IPS-15b (cell line): ENCODE results near the gene XYLB.
"Not testable (repeated sequence)": the region's sequence is repeated elsewhere in the genome, so short reads cannot be mapped to it uniquely, and the experiment has no call there.

ENCODE experiments used
- H3K27me3 ChIP-seq: one replicate; pipeline ENCODE4 v1.6.1; 2013; ENCODE audit warnings: low read length; ENCODE audit not compliant: control insufficient read depth, insufficient read depth
- H3K36me3 ChIP-seq: one replicate; pipeline ENCODE4 v1.6.1; 2013; ENCODE audit warnings: low read length; ENCODE audit not compliant: control insufficient read depth, insufficient read depth
- H3K4me1 ChIP-seq: one replicate; pipeline ENCODE4 v1.6.1; 2013; ENCODE audit warnings: mild to moderate bottlenecking, low read length; ENCODE audit not compliant: control insufficient read depth, insufficient read depth
- H3K4me3 ChIP-seq: one replicate; pipeline ENCODE4 v1.5.1; 2013; ENCODE audit warnings: low read depth, low read length
- H3K9ac ChIP-seq: one replicate; pipeline ENCODE4 v1.6.1; 2013; ENCODE audit warnings: low read depth, mild to moderate bottlenecking, low read length
- H3K9me3 ChIP-seq: one replicate; pipeline ENCODE4 v1.6.1; 2013; ENCODE audit warnings: mild to moderate bottlenecking, low read length; ENCODE audit not compliant: control insufficient read depth, insufficient read depth

Gene XYLB

DNA sequence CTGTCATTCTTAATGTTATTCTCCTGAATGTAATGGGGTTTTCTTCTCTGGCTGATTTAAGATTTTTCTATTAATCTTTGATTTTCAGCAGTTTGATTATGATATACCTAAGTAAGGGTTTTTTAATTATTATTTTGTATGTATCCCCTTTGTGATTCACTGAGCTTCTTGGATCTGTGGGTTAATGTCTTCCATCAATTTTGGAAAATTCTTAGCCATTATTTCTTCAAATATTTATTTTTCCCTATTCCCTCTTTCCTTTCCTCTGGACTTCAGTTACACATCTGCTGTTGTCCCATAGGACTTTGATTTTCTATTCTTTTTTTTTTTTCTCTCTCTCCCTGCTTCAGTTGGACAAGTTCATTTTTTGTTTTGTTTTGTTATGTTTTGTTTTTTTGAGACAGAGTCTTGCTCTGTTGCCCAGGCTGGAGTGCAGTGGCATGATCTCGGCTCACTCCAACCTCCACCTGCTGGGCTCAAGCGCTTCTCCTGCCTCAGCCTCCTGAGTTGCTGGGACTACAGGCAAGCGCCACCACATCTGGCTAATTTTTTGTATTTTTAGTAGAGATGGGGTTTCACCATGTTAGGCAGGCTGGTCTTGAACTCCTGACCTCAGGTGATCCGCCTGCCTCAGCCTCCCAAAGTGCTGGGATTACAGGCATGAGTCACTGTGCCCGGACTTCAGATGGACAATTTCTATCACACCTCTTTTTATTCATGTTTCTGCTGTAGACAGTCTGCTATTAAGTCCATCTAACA lies 40.6 kb downstream of the XYLB start:
- H3K4me1 ChIP-seq: peaks cover 9% of the 10 kb centered on the region
- H3K36me3 ChIP-seq: peaks cover 8% of the 10 kb centered on the region
- no peak overlapping the region for H3K4me3 ChIP-seq
- no peaks in the 10 kb centered on the region for H3K9me3 ChIP-seq
- no peaks in the 10 kb centered on the region for H3K27me3 ChIP-seq
- no peak overlapping the region for H3K9ac ChIP-seq

DNA sequence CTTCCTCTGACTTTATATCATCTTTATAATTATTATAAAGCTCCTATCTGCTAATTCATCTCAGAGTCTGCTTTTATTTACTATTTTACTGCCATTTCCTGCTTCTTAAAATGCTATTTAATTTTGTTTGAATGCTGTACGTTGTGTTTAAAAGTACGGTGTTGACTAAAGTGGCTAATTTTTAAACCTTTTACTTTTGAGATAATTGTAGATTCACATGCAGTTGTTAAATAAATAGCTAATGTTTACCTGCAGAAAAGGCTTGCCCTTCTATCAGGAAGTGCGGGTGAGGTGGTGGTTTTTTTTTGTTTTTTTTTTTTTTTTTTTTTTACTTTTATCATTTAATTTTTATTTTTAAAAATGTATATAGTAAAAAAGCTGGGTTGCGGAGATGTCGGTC lies 41.3 kb downstream of the XYLB start:
- H3K4me1 ChIP-seq: peaks cover 2% of the 10 kb centered on the region
- no peak overlapping the region for H3K9ac ChIP-seq
- no peaks in the 10 kb centered on the region for H3K9me3 ChIP-seq
- peaks cover 6% of the 10 kb centered on the region for H3K36me3 ChIP-seq
- no peak overlapping the region for H3K4me3 ChIP-seq
- no peaks in the 10 kb centered on the region for H3K27me3 ChIP-seq

DNA sequence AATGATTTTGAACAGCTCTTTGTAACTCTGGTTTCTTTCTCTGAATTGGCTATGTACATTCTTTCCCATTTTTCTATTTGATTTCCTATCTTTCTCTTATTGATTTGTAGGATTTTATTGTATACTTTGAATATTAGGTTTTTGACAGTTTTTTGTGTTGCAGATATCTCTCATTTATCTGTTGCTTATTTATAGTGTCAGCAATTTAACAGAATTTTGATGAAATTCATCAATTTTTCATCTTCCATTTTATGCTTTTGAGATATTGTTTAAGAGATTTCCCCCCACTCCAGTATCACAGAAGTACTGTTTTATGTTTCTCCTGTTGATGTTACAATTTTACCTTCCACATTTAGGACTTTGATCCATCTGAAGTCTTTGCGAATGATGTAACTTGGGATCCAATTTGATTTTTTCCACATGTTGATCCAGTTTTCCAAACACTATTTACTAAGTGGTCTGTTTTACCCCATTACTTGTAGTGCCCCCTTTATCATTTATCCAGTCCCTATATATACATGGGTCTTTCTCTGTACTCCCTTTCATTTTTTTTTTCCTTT lies 46.1 kb downstream of the XYLB start:
- Histone ChIP-seq H3K4me3 (no peak overlapping the region), H3K27me3 (no peaks in the 10 kb centered on the region), H3K4me1 (no peaks in the 10 kb centered on the region), H3K36me3 (peaks cover 5% of the 10 kb centered on the region), H3K9ac (no peak overlapping the region), H3K9me3 (no peaks in the 10 kb centered on the region)

DNA sequence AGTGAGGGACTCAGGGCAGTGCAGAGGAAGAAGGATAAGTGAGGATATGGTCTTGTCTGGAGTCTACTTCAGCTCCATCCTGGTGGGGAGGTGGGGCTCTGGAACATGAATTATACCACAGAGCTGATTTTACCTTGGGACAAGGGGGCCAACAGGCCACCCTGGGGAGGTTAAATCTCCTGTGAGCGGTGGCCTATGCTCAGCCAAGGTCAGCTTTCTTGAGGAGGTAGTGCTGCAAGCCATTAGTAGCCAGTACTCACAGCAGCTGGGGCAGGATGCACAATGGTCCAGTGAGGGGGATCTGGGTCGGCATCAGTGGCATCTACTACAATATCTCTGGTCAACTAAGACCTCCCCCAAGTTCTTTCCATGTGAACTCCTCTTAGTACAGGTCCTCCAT lies 49.7 kb downstream of the XYLB start:
- Histone ChIP-seq H3K27me3 (no peaks in the 10 kb centered on the region), H3K36me3 (peaks cover 5% of the 10 kb centered on the region), H3K9ac (no peak overlapping the region), H3K9me3 (no peaks in the 10 kb centered on the region), H3K4me1 (no peaks in the 10 kb centered on the region), H3K4me3 (no peak overlapping the region)

DNA sequence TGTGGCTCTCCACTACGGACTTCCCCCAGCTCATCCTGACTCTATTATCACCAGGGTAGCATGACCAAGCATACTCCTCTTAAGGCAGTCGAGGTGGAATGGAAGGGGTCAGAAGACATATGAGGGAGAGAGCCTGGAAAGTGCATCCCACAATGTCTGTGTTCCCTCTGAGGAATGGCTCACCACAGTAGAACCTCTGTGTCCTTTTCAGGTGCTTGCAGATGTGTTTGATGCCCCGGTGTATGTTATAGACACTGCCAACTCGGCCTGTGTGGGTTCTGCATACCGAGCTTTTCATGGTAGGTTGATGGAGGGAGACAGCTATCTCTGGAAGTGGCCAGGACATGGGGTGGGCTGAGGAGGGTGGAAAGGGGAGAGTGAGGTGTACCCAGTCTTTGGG lies 50.3 kb downstream of the XYLB start:
- no peaks in the 10 kb centered on the region for H3K27me3 ChIP-seq
- no peak overlapping the region for H3K9ac ChIP-seq
- H3K9me3 ChIP-seq: no peaks in the 10 kb centered on the region
- H3K36me3 ChIP-seq: peaks cover 5% of the 10 kb centered on the region
- no peaks in the 10 kb centered on the region for H3K4me1 ChIP-seq
- H3K4me3 ChIP-seq: no peak overlapping the region

DNA sequence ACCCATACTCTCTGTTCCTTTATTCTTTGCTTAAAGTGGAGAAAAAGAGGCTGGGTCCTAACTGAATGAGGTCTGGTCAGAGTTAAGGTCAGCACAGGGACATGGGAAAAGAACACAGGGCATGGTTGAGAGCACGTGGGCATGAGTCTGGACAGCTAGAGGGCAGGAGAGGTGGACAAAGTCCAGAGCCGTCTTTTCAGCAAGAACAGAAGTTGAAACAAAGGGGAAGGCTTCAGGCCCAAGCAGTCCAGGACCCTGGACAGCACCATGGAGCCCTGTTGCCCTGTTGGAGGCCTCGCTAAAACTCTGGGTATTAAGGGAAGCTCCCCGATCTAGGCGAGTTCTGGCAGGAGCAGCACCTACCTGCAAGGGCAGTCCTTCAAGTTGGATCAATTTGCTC lies 50.7 kb downstream of the XYLB start:
- Histone ChIP-seq H3K4me1 (no peaks in the 10 kb centered on the region), H3K36me3 (peaks cover 3% of the 10 kb centered on the region), H3K4me3 (no peak overlapping the region), H3K27me3 (no peaks in the 10 kb centered on the region), H3K9me3 (no peaks in the 10 kb centered on the region), H3K9ac (no peak overlapping the region)

DNA sequence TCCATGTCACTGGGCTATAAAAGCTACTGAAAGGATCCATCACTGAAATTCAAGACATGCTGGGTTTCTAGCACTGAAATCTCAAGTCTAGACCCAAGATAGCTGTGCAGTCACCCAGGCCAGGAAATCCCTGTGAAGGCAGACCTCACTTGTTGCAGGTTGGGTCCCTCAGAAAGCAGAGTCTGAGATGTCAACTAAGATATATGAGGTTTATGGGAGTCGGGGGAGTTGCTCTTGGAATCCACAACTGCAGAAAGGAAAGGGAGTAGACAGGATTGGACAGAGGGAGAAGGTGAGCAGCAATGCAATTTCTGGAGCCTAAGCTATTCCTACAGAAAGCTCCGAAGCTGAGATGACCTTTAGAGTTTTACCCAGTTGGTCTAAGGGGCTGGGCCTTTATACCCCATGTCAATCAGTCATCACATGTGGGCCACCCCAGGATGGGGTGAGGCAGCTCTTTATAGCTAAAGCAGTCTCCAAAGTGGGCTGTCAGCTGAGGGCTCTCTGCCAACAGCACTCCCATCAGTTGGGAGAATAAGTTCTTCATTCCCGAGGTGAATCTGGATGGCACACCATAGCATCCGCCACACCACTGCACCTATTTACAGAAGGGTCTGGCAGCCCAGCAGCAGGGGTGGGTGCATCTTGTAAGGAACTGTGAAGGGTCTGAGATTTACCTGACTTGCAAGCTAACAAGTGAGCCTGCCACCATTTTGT lies 54.8 kb downstream of the XYLB start:
- Histone ChIP-seq H3K27me3 (no peaks in the 10 kb centered on the region), H3K4me1 (no peaks in the 10 kb centered on the region), H3K36me3 (peaks cover 8% of the 10 kb centered on the region)

DNA sequence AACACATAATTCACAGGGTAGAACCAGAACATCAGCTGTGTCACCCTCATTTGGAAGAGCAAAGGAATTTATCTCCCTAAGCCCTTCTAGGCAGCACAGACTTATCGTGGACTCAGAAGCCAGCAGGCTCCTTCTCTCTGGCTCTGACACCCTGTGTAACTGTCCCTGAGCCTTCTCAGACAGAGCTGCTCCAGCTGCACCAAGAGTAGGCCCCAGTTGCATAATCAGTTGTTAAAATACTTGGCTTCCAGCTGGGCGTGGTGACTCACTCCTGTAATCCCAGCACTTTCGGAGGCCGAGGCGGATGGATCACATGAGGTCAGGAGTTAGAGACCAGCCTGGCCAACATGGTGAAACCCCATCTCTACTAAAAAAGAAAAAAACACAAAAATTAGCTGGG lies 57.7 kb downstream of the XYLB start:
- Histone ChIP-seq H3K9me3 (peaks cover 6% of the 10 kb centered on the region), H3K4me1 (no peaks in the 10 kb centered on the region), H3K36me3 (peaks cover 8% of the 10 kb centered on the region), H3K9ac (no peak overlapping the region), H3K4me3 (no peak overlapping the region), H3K27me3 (no peaks in the 10 kb centered on the region)

More for the DNA sequence above, 54.8 kb downstream of the XYLB start:
- H3K4me3 ChIP-seq: no peak overlapping the region
- H3K9ac ChIP-seq: no peak overlapping the region
- H3K9me3 ChIP-seq: peaks cover 6% of the 10 kb centered on the region

DNA sequence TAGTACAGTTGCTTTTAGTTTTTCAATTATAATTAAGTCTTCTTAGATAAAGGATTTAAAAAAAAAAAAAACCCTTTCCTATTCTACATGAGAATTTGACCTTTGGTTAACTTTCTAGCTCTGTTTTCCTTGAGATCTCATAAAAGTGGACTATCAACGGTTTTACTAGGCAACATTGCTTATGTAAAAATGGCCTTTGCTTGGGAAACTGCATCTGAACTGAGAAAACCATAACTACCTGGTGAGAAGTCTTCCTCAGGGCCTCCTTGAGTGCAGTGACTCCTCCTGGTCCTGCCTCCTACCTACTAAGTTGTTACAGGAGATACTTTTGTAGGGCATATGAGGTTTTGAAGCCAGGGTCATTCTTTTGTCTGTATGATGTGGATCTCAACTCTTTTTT lies 65.0 kb downstream of the XYLB start:
- H3K9me3 ChIP-seq: no peaks in the 10 kb centered on the region
- no peak overlapping the region for H3K4me3 ChIP-seq
- H3K4me1 ChIP-seq: peaks cover 1% of the 10 kb centered on the region
- no peaks in the 10 kb centered on the region for H3K27me3 ChIP-seq
- peaks cover 4% of the 10 kb centered on the region for H3K36me3 ChIP-seq
- no peak overlapping the region for H3K9ac ChIP-seq

DNA sequence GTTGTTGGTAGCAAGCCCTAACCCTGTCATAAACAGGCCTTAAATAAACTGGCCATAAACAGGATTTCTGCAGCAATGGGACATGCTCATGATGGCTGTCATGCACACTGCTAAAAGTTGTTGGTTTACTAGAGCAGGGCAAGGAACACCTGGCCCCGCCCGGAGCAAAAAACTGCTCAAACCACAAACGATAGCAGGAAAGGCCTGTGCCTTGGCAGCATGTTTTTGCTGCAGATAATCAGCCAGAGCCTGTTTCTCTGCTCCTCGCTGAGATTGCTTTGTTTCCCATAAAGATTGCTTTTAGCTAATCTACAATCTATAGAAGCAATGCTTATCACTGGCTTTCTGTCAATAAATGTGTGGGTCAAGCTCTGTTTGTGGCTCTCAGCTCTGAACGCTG lies 74.2 kb downstream of the XYLB start:
- H3K27me3 ChIP-seq, H3K4me3 ChIP-seq, H3K9me3 ChIP-seq, H3K36me3 ChIP-seq, H3K9ac ChIP-seq: not testable (repeated sequence)
- H3K4me1 ChIP-seq: peaks cover 14% of the 10 kb centered on the region

DNA sequence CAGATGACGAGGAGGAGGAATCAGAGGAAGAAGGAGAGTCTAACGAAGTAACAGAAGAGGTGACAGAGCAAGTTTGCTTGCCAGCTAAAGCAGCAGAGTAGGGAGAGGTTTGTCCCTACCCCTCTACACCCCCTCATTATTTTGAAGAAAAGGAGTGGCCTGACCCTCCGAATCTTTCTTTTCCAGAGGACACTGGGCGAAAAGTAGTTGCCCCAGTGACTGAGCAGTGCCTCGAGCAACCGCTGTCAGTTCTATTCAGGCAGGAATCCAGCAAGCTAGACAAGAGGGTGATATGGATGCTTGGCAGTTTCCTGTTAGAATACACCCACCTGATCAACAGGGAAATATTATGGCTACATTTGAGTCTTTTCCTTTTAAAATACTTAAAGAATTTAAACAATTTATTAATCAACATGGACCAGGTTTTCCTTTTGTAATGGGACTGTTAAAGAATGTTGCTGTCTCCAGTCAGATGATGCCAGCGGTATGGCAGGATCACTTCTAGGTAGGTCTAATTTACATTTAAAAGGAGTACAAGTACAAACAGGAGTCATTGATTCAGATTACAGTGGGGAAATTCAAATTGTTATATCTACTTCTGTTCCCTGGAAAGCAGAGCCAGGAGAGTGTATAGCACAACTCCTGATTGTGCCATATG lies 75.2 kb downstream of the XYLB start:
- Histone ChIP-seq H3K9ac (peak overlapping the region; percentile 16), H3K36me3 (no peaks in the 10 kb centered on the region), H3K4me1 (peaks cover 12% of the 10 kb centered on the region), H3K4me3 (no peak overlapping the region), H3K9me3 (no peaks in the 10 kb centered on the region), H3K27me3 (no peaks in the 10 kb centered on the region)
